SK-N-SH (cell line): Measurements from ENCODE around the gene TPCN2. TPM values are rescaled to one million over a fixed set of nuclear protein-coding genes. Genes with fewer than 3 reads are reported as not detected.

Experiments
- CTCF ChIA-PET: fragments of 300-600, 350-600 bp; formaldehyde crosslinking; extraction: SDS; loops from one replicate; lab custom pipeline; 2021; lab: Yijun Ruan, JAX
- POLR2A ChIA-PET: fragments of 350-600 bp; sonication (Branson Sonifier 250); formaldehyde crosslinking; extraction: SDS; loops from one replicate; lab custom pipeline; 2020; ENCODE audit warnings: antibody characterized with exemption, inconsistent platforms; lab: Yijun Ruan, JAX
- DNase-seq: peaks from one replicate; pipeline ENCODE4 v3.0.0; 2012
- H2AFZ ChIP-seq: fragments of 200-600 bp; sonication (generic); 2 replicates; pipeline ENCODE4 v1.8.1; 2016; ENCODE audit warnings: antibody characterized with exemption, mild to moderate bottlenecking, low read depth
- H3F3A ChIP-seq: fragments of 200-600 bp; sonication (generic); replicated peaks from 2 replicates; pipeline ENCODE3; 2016; ENCODE audit warnings: antibody characterized with exemption, mild to moderate bottlenecking; ENCODE audit not compliant: insufficient read depth
- H3K27ac ChIP-seq, 2 experiments: fragments of 200-500 bp in 1 of 2; fragments of 200-600 bp in 1 of 2; sonication (Bioruptor generic) in 1 of 2; sonication (generic), shearing (Covaris generic) in 1 of 2; 2 replicates each; pipeline versions ENCODE4 v1.5.1 to v1.6.1; 2014 to 2016; ENCODE audit warnings: low read depth in 2 of 2, inconsistent platforms in 1 of 2, low read length in 1 of 2, mild to moderate bottlenecking in 1 of 2, mixed read lengths in 1 of 2
- H3K27me3 ChIP-seq: fragments of 200-600 bp; sonication (generic), shearing (Covaris generic); 2 replicates; pipeline ENCODE4 v1.6.1; 2016; ENCODE audit warnings: mixed run types; ENCODE audit not compliant: insufficient read depth
- H3K36me3 ChIP-seq, 2 experiments: fragments of 200-500 bp in 1 of 2; fragments of 200-600 bp in 1 of 2; sonication (Bioruptor generic) in 1 of 2; sonication (generic) in 1 of 2; replicated peaks in 1 of 2; 2 replicates each; pipeline versions ENCODE3 to v1.5.1; 2014 to 2016; ENCODE audit warnings: low read length in 1 of 2, mild to moderate bottlenecking in 1 of 2; ENCODE audit not compliant: insufficient read depth in 2 of 2, control insufficient read depth in 1 of 2
- H3K4me1 ChIP-seq, 2 experiments: fragments of 200-500 bp in 1 of 2; fragments of 200-600 bp in 1 of 2; sonication (Bioruptor generic) in 1 of 2; sonication (generic), shearing (Covaris generic) in 1 of 2; 2 replicates each; pipeline versions ENCODE4 v1.5.1 to v1.6.1; 2014 to 2016; ENCODE audit warnings: low read depth in 1 of 2, low read length in 1 of 2, mixed run types in 1 of 2; ENCODE audit not compliant: insufficient read depth in 2 of 2, control insufficient read depth in 1 of 2
- H3K4me2 ChIP-seq: fragments of 200-600 bp; sonication (generic), shearing (Covaris generic); 2 replicates; pipeline ENCODE4 v1.6.1; 2017; ENCODE audit warnings: mixed run types
- H3K4me3 ChIP-seq, 2 experiments: fragments of 200-500 bp in 1 of 2; fragments of 200-600 bp in 1 of 2; sonication (Bioruptor generic) in 1 of 2; sonication (generic), shearing (Covaris generic) in 1 of 2; 2 replicates each; pipeline versions ENCODE4 v1.5.1 to v1.8.1; 2014 to 2016; ENCODE audit warnings: low read depth in 2 of 2, inconsistent platforms in 1 of 2, low read length in 1 of 2, mild to moderate bottlenecking in 1 of 2, mixed read lengths in 1 of 2, moderate library complexity in 1 of 2
- H3K79me2 ChIP-seq: fragments of 200-600 bp; sonication (generic); 2 replicates; pipeline ENCODE4 v1.8.1; 2017; ENCODE audit warnings: mild to moderate bottlenecking; ENCODE audit not compliant: insufficient read depth
- H3K9ac ChIP-seq: fragments of 200-600 bp; sonication (generic); 2 replicates; pipeline ENCODE4 v1.6.1; 2017; ENCODE audit warnings: mixed run types
- H3K9me2 ChIP-seq: fragments of 200-600 bp; sonication (generic); 2 replicates; pipeline ENCODE4 v1.6.1; 2017; ENCODE audit warnings: mixed run types
- H3K9me3 ChIP-seq: fragments of 200-600 bp; sonication (generic); 2 replicates; pipeline ENCODE4 v1.6.1; 2017; ENCODE audit warnings: mixed run types, mild to moderate bottlenecking, moderate library complexity
- H4K20me1 ChIP-seq: fragments of 200-600 bp; sonication (generic); 2 replicates; pipeline ENCODE4 v1.6.1; 2017; ENCODE audit warnings: mild to moderate bottlenecking, mixed run types; ENCODE audit not compliant: insufficient read depth
- CHD2 ChIP-seq: fragments of 150-350 bp; IDR thresholded peaks from 2 replicates; pipeline ENCODE4 v1.6.1; 2018; ENCODE audit warnings: low read length; ENCODE audit not compliant: partially characterized antibody
- ELF1 ChIP-seq: IDR thresholded peaks from 2 replicates; pipeline ENCODE4 v1.4.0; 2012
- EP300 ChIP-seq, 2 experiments: IDR thresholded peaks; 2 replicates each; pipeline versions ENCODE4 v1.4.0 to v1.6.1; 2012; ENCODE audit warnings: borderline replicate concordance in 1 of 2, low read depth in 1 of 2, low read length in 1 of 2
- EZH2phosphoT487 ChIP-seq: fragments of 200-600 bp; sonication (generic); IDR thresholded peaks from 2 replicates; pipeline ENCODE4 v1.6.1; 2017; ENCODE audit warnings: low read depth, mixed run types, mild to moderate bottlenecking, antibody characterized with exemption, moderate library complexity, borderline replicate concordance
- FOSL2 ChIP-seq: IDR thresholded peaks from 2 replicates; pipeline ENCODE4 v1.4.0; 2012; ENCODE audit warnings: low read depth, mild to moderate bottlenecking, moderate library complexity, borderline replicate concordance
- FOXJ3 ChIP-seq: sonication (generic); formaldehyde crosslinking; IDR thresholded peaks from 2 replicates; pipeline ENCODE4 v1.5.1; 2020; ENCODE audit warnings: mild to moderate bottlenecking, missing genetic modification reagents
- FOXM1 ChIP-seq: IDR thresholded peaks from 2 replicates; pipeline ENCODE4 v1.4.0; 2012; ENCODE audit warnings: low read depth, mild to moderate bottlenecking
- JUND ChIP-seq: IDR thresholded peaks from 2 replicates; pipeline ENCODE4 v1.4.0; 2012
- MEF2A ChIP-seq: IDR thresholded peaks from 2 replicates; pipeline ENCODE4 v1.4.0; 2012; ENCODE audit warnings: low read depth, borderline replicate concordance
- MXI1 ChIP-seq: IDR thresholded peaks from 2 replicates; pipeline ENCODE4 v1.6.1; 2012; ENCODE audit warnings: mild to moderate bottlenecking, low read depth, low read length, improper control_type of control experiment
- POLR2AphosphoS5 ChIP-seq: IDR thresholded peaks from 2 replicates; pipeline ENCODE4 v1.6.1; 2012; ENCODE audit warnings: low read depth, low read length
- RCOR1 ChIP-seq: fragments of 150-350 bp; IDR thresholded peaks from 2 replicates; pipeline ENCODE4 v1.6.1; 2017; ENCODE audit warnings: antibody characterized with exemption, low read length
- RFX5 ChIP-seq: IDR thresholded peaks from 2 replicates; pipeline ENCODE4 v1.6.1; 2012; ENCODE audit warnings: mild to moderate bottlenecking, improper control_type of control experiment, low read length
- TAF1 ChIP-seq: IDR thresholded peaks from 2 replicates; pipeline ENCODE4 v1.6.1; 2012; ENCODE audit warnings: low read depth, mild to moderate bottlenecking, low read length, moderate library complexity, borderline replicate concordance
- WGBS: methylation state at CpG from one replicate; pipeline ENCODE4 v1.1.6; 2017; ENCODE audit warnings: low lambda C conversion rate; 5-methylcytosine and 5-hydroxymethylcytosine counted together
- polyA plus RNA-seq, 3 experiments: library from polyadenylated mRNA; depleted of rRNA; stranded (reverse); fragments of >200 nt; gene quantifications; 2 replicates each; pipeline ENCODE4 v1.2.3, GENCODE V29; 2012
- TF ChIP-seq, protein P1 (sequence below): IDR thresholded peaks from 2 replicates; pipeline ENCODE4; 2012
- TF ChIP-seq, protein P2 (sequence below): IDR thresholded peaks from 2 replicates; pipeline ENCODE4 v1.4.0; 2012; ENCODE audit warnings: low read depth, borderline replicate concordance
- TF ChIP-seq, protein P3 (sequence below): IDR thresholded peaks from 2 replicates; pipeline ENCODE4 v1.4.0; 2012; ENCODE audit warnings: low read depth, borderline replicate concordance
- TF ChIP-seq, protein P4 (sequence below): IDR thresholded peaks from 2 replicates; pipeline ENCODE4 v1.4.0; 2012; ENCODE audit warnings: low read depth
- TF ChIP-seq, protein P5 (sequence below): fragments of 200-600 bp; sonication (generic); IDR thresholded peaks from 2 replicates; pipeline ENCODE4 v1.6.1; 2017; ENCODE audit warnings: antibody characterized with exemption, mild to moderate bottlenecking, moderate library complexity
- TF ChIP-seq, protein P6 (sequence below): fragments of 150-350 bp; IDR thresholded peaks from 2 replicates; pipeline ENCODE4 v1.6.1; 2016; ENCODE audit warnings: mild to moderate bottlenecking, low read depth, low read length

The TPCN2 gene
- polyA plus RNA-seq, 1 of the 3 experiments (the other 2 are of a cell fraction): 8.7 TPM

DNA sequence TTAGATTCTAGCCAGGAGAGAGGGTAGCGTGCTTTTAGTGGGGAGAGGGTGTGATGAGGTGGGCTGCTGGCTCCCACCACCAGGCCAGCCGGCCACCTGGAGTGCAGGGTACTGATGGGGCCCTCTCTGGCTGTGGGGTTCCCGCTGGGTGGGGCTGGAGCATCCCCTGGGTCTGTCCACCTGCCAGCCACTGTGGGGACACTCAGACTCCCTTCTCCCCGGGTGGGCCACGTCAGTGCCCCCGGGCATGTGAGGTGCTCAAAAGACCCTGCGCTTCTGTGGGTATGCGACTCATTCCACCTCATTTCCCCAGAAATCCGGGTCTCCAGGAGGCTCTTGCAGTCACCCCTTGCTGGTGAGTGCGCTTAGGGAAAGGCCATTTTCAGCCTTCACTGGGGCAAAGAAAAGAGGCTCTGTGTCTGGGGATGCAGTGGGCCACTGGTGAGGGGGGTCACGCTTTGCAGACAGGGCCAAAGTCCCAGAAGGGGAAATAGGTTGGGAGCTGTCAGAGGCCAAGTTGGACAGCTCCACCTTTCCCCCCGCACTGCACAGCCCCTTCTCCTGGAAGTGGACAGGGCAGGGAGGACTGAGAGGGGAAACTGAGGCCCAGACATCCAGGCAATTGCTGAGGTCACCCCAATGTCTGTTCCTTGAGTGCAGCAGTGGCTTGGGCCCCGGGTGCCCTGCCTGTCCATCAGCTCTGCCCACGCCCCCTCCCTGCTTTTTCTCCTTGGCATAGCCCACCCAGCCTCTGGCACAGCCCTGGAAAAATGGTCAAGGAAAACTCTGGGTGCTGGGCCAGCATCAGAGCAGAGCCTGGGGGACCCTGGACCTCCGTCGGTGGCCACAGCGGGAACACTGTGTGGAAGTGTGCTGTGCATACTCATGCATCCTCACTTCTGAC, 53.3 kb downstream of the TPCN2 start:
- no peaks in the 10 kb centered on the region for H3K9me3 ChIP-seq
- no peaks in the 10 kb centered on the region for H4K20me1 ChIP-seq
- no peaks in the 10 kb centered on the region for H3K79me2 ChIP-seq
- POLR2A ChIA-PET: interaction anchor here (0.6 to 2.3 kb wide), 5 partner anchors 539 to 590 kb away, joined by 3 to 18 read pairs (median 5); no protein-coding TSS in a partner anchor
- peak overlapping the region in 1 of 2 experiments; percentile 2; a peak in 1 of 4 replicates for H3K27ac ChIP-seq
- no peak for DNase-seq
- H3K36me3 ChIP-seq: no peaks in the 10 kb centered on the region
- no peak overlapping the region for H3K4me3 ChIP-seq
- H3K9ac ChIP-seq: no peak overlapping the region
- 82% methylated on average over 12 of the region's 17 CpGs for WGBS
- peaks cover 10 to 34% of the 10 kb centered on the region in 2 experiments; a peak in 2 of 4 replicates for H3K4me1 ChIP-seq
- H3K27me3 ChIP-seq: no peaks in the 10 kb centered on the region
- no peak for TF ChIP-seq CHD2
- TF ChIP-seq ELF1: no peak
- no peak for TF ChIP-seq FOXM1
- TF ChIP-seq, protein P1, sequence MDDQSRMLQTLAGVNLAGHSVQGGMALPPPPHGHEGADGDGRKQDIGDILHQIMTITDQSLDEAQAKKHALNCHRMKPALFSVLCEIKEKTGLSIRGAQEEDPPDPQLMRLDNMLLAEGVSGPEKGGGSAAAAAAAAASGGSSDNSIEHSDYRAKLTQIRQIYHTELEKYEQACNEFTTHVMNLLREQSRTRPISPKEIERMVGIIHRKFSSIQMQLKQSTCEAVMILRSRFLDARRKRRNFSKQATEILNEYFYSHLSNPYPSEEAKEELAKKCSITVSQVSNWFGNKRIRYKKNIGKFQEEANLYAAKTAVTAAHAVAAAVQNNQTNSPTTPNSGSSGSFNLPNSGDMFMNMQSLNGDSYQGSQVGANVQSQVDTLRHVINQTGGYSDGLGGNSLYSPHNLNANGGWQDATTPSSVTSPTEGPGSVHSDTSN: no peak
- no peak for TF ChIP-seq MEF2A
- TF ChIP-seq, protein P2, sequence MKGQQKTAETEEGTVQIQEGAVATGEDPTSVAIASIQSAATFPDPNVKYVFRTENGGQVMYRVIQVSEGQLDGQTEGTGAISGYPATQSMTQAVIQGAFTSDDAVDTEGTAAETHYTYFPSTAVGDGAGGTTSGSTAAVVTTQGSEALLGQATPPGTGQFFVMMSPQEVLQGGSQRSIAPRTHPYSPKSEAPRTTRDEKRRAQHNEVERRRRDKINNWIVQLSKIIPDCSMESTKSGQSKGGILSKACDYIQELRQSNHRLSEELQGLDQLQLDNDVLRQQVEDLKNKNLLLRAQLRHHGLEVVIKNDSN: no peak
- TF ChIP-seq, protein P3, sequence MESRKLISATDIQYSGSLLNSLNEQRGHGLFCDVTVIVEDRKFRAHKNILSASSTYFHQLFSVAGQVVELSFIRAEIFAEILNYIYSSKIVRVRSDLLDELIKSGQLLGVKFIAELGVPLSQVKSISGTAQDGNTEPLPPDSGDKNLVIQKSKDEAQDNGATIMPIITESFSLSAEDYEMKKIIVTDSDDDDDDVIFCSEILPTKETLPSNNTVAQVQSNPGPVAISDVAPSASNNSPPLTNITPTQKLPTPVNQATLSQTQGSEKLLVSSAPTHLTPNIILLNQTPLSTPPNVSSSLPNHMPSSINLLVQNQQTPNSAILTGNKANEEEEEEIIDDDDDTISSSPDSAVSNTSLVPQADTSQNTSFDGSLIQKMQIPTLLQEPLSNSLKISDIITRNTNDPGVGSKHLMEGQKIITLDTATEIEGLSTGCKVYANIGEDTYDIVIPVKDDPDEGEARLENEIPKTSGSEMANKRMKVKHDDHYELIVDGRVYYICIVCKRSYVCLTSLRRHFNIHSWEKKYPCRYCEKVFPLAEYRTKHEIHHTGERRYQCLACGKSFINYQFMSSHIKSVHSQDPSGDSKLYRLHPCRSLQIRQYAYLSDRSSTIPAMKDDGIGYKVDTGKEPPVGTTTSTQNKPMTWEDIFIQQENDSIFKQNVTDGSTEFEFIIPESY: no peak
- no peak for TF ChIP-seq FOXJ3
- TF ChIP-seq, protein P4, sequence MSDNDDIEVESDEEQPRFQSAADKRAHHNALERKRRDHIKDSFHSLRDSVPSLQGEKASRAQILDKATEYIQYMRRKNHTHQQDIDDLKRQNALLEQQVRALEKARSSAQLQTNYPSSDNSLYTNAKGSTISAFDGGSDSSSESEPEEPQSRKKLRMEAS: no peak
- no peak for TF ChIP-seq EP300 (IDR thresholded peaks at IDR 0.05; ENCODE audit: borderline replicate concordance in 1 of 2, low read depth in 1 of 2, low read length in 1 of 2)
- no peak for TF ChIP-seq RCOR1
- TF ChIP-seq, protein P5, sequence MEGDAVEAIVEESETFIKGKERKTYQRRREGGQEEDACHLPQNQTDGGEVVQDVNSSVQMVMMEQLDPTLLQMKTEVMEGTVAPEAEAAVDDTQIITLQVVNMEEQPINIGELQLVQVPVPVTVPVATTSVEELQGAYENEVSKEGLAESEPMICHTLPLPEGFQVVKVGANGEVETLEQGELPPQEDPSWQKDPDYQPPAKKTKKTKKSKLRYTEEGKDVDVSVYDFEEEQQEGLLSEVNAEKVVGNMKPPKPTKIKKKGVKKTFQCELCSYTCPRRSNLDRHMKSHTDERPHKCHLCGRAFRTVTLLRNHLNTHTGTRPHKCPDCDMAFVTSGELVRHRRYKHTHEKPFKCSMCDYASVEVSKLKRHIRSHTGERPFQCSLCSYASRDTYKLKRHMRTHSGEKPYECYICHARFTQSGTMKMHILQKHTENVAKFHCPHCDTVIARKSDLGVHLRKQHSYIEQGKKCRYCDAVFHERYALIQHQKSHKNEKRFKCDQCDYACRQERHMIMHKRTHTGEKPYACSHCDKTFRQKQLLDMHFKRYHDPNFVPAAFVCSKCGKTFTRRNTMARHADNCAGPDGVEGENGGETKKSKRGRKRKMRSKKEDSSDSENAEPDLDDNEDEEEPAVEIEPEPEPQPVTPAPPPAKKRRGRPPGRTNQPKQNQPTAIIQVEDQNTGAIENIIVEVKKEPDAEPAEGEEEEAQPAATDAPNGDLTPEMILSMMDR: no peak
- no peak for TF ChIP-seq MXI1
- TF ChIP-seq, protein P6, sequence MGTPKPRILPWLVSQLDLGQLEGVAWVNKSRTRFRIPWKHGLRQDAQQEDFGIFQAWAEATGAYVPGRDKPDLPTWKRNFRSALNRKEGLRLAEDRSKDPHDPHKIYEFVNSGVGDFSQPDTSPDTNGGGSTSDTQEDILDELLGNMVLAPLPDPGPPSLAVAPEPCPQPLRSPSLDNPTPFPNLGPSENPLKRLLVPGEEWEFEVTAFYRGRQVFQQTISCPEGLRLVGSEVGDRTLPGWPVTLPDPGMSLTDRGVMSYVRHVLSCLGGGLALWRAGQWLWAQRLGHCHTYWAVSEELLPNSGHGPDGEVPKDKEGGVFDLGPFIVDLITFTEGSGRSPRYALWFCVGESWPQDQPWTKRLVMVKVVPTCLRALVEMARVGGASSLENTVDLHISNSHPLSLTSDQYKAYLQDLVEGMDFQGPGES: no peak
- TF ChIP-seq JUND: no peak
- no peak for TF ChIP-seq TAF1
- no peak for TF ChIP-seq FOSL2
- TF ChIP-seq EZH2phosphoT487: no peak
- TF ChIP-seq RFX5: no peak
- TF ChIP-seq POLR2AphosphoS5: no peak
- CTCF ChIA-PET: interaction anchor here (0.6 to 14.1 kb wide), 67 partner anchors 10 to 817 kb away, joined by 3 to 403 read pairs (median 4); partner anchors contain the start of genes CCND1, LTO1 and SMIM38
- no peaks in the 10 kb centered on the region for H3F3A ChIP-seq
- H3K4me2 ChIP-seq: no peak overlapping the region
- no peak overlapping the region for H2AFZ ChIP-seq
- H3K9me2 ChIP-seq: no peaks in the 10 kb centered on the region
